ENCODE measurements around the gene KRTAP1-1.
"Not testable (repeated sequence)": the region's sequence is repeated elsewhere in the genome, so short reads cannot be mapped to it uniquely, and the experiment has no call there.

KRTAP1-1 gene

DNA sequence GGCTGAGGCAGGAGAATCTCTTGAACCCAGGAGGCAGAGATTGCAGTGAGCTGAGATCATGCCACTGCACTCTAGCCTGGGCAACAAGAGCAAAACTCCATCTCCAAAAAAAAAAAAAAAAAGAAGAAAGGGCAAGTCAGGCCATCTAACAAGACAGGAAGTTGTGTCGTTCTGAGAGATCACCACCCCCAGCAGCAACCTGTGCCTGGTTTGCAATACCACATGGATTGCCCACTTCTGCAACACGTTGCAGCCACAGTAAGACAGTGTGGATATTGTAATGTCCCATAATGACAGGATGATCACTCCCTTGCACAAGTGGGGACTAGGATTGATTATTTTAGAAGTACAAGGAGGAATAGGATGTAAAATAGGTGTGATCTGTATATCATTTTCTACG lies 27.8 kb upstream of the KRTAP1-1 start:
- H3K4me3 ChIP-seq (ENCODE audit: low read depth, low read length), result no peak overlapping the region
- TF ChIP-seq, protein P1, sequence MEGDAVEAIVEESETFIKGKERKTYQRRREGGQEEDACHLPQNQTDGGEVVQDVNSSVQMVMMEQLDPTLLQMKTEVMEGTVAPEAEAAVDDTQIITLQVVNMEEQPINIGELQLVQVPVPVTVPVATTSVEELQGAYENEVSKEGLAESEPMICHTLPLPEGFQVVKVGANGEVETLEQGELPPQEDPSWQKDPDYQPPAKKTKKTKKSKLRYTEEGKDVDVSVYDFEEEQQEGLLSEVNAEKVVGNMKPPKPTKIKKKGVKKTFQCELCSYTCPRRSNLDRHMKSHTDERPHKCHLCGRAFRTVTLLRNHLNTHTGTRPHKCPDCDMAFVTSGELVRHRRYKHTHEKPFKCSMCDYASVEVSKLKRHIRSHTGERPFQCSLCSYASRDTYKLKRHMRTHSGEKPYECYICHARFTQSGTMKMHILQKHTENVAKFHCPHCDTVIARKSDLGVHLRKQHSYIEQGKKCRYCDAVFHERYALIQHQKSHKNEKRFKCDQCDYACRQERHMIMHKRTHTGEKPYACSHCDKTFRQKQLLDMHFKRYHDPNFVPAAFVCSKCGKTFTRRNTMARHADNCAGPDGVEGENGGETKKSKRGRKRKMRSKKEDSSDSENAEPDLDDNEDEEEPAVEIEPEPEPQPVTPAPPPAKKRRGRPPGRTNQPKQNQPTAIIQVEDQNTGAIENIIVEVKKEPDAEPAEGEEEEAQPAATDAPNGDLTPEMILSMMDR (IDR thresholded peaks at IDR 0.05; ENCODE audit: control insufficient read depth, extremely low read depth, insufficient read depth), result no peak

GRCh38 chr17:41067281-41067680 lies 26.0 kb upstream of the KRTAP1-1 start:
- H3K4me3 ChIP-seq (ENCODE audit: low read depth, low read length), result no peak overlapping the region
- TF ChIP-seq, protein P1 (IDR thresholded peaks at IDR 0.05; ENCODE audit: control insufficient read depth, extremely low read depth, insufficient read depth), result no peak
- DNase-seq (ENCODE audit: low read depth), result no peak

More for the DNA sequence above, 27.8 kb upstream of the KRTAP1-1 start:
- no peak for DNase-seq (ENCODE audit: low read depth)

GRCh38 chr17:41065829-41066624 lies 24.8 kb upstream of the KRTAP1-1 start, which contains the start of gene KRTAP2-4:
Gene KRTAP2-4, minus strand, starts transcription at chr17:41065879. Its CDS starts 34 bp downstream, at chr17:41065845.
- TF ChIP-seq, protein P1 (IDR thresholded peaks at IDR 0.05; ENCODE audit: control insufficient read depth, extremely low read depth, insufficient read depth), result no peak
- no peak for DNase-seq (ENCODE audit: low read depth)
- H3K4me3 ChIP-seq (ENCODE audit: low read depth, low read length), result no peak within 1 kb of the TSS

DNA sequence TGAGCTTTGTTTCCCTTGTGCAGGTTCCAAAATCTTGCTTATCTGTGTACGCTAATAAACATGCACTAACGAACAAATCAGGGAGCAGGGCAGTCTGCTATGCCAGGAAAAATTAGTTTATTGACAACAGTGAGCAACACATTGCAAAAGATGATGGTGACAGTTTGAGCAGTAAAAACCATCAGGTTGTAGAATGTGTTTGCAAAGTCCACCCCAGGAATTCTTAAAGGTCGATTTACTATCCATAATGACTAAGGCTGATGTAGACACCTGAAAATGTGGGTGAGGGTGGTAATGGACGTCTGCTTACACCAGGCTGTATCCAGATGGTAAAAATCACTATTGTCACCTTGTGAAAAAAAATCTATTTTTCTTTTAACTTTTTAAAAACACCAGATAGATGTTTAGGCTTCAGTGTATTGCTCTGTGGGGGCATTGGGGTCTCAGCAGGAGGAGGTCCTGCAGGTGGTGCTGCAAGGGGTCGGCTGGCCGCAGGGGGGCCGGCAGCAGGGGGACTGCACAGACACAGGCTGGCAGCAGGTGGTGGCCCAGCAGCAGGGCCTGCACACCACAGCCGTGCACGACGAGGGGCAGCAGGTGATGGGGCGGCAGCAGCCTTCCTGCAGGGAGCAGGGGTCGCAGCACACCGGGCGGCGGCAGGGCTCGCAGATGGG lies 23.9 kb upstream of the KRTAP1-1 start:
- H3K4me3 ChIP-seq (ENCODE audit: low read depth, low read length); DNase-seq (ENCODE audit: low read depth): not testable (repeated sequence)

DNA sequence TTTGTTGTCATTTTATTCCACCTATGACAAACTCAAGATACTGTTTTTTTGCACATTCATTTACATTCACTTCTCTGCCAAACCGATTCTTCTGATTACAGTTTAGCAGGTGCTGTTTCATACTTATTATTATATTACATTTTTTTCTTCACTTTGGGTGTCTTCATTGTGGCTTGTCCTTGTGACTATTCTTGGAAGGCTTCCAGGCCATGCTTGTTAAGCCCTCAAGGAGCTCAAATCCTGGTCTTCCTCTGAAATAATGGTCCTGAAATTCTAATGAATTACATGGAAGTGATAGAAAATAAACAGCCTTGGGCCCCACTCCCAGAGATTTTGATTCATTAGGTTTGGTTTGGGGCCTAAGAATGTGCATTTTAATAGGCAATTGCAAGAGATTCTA lies 23.1 kb upstream of the KRTAP1-1 start:
- H3K4me3 ChIP-seq (ENCODE audit: low read depth, low read length), result no peak overlapping the region
- DNase-seq (ENCODE audit: low read depth), result no peak
- TF ChIP-seq, protein P1 (IDR thresholded peaks at IDR 0.05; ENCODE audit: control insufficient read depth, extremely low read depth, insufficient read depth), result no peak

DNA sequence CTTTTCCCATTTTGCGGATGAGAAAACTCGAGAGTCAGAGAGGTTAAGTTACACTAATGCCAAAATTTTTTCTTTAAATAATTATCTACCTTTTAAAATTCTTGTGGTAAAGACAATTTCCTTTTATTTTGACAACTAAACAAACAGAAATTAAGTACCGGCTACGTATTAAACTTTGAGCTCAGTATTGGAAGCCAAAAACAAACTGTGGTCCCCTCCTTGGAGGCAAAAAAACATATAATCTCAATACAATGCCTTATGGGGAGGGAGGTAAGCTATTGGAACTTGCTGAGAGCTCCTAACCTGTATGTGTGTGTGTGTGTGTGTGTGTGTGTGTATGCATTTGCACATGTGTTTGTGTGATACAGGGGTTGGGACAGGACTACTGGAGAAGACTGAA lies 22.2 kb upstream of the KRTAP1-1 start:
- no peak overlapping the region for H3K4me3 ChIP-seq (ENCODE audit: low read depth, low read length)
- no peak for DNase-seq (ENCODE audit: low read depth)
- TF ChIP-seq, protein P1 (IDR thresholded peaks at IDR 0.05; ENCODE audit: control insufficient read depth, extremely low read depth, insufficient read depth), result no peak

- no peak for DNase-seq (ENCODE audit: low read depth)
- TF ChIP-seq, protein P1 (IDR thresholded peaks at IDR 0.05; ENCODE audit: control insufficient read depth, extremely low read depth, insufficient read depth), result no peak
- H3K4me3 ChIP-seq (ENCODE audit: low read depth, low read length), result no peak overlapping the region
These were observed 20.7 kb upstream of the KRTAP1-1 start for GRCh38 chr17:41061964-41062363.
